Measurements from ENCODE around the gene RPL39L.

Gene RPL39L

DNA sequence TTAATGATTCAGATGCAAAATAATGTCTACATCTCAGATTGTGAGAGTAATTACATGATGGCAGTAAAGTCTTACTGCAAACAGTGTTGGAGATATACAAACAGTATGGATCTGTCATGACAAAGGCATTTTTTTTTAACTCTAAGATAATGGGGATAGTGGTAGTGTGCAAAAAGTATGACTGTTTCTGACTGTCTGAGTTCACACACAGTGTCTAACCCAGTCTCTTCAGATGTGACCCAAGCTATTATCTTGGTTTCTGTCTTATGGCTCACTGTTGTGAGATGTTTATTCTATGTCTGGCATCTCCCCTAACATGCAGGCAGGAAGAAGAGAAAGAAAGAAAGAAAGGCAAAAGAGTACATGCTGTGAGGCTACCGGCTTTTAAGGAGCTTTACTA, 17.0 kb downstream of the RPL39L start:
- Histone ChIP-seq H3K27ac (ENCODE audit: low read depth, low read length) (no peak overlapping the region), H3F3A (ENCODE audit: control insufficient read depth, insufficient read depth) (peaks cover 6% of the 10 kb centered on the region), H3K4me2 (ENCODE audit: low read length) (no peak overlapping the region), H3K36me3 (ENCODE audit: control insufficient read depth, low read length) (peaks cover 55% of the 10 kb centered on the region), H3K9me3 (ENCODE audit: control insufficient read depth, insufficient read depth, low read length) (no peaks in the 10 kb centered on the region), H3K27me3 (ENCODE audit: control insufficient read depth, low read length) (no peaks in the 10 kb centered on the region), H3K4me1 (ENCODE audit: control insufficient read depth, low read length) (peaks cover 58% of the 10 kb centered on the region), H3K4me3 (ENCODE audit: low read length) (no peak overlapping the region), H4K20me1 (ENCODE audit: control insufficient read depth, insufficient read depth, low read depth, low read length) (no peaks in the 10 kb centered on the region), H3K79me2 (ENCODE audit: control insufficient read depth, low read length) (peaks cover 42% of the 10 kb centered on the region), H3K9me2 (replicated peaks; ENCODE audit: control insufficient read depth, low read length) (no peaks in the 10 kb centered on the region)
- TF ChIP-seq, protein P1, sequence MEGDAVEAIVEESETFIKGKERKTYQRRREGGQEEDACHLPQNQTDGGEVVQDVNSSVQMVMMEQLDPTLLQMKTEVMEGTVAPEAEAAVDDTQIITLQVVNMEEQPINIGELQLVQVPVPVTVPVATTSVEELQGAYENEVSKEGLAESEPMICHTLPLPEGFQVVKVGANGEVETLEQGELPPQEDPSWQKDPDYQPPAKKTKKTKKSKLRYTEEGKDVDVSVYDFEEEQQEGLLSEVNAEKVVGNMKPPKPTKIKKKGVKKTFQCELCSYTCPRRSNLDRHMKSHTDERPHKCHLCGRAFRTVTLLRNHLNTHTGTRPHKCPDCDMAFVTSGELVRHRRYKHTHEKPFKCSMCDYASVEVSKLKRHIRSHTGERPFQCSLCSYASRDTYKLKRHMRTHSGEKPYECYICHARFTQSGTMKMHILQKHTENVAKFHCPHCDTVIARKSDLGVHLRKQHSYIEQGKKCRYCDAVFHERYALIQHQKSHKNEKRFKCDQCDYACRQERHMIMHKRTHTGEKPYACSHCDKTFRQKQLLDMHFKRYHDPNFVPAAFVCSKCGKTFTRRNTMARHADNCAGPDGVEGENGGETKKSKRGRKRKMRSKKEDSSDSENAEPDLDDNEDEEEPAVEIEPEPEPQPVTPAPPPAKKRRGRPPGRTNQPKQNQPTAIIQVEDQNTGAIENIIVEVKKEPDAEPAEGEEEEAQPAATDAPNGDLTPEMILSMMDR (IDR thresholded peaks at IDR 0.05; ENCODE audit: low read depth, low read length, poor library complexity, severe bottlenecking), result no peak
- TF ChIP-seq EZH2phosphoT487 (IDR thresholded peaks at IDR 0.05; ENCODE audit: borderline replicate concordance, low read length), result no peak

DNA sequence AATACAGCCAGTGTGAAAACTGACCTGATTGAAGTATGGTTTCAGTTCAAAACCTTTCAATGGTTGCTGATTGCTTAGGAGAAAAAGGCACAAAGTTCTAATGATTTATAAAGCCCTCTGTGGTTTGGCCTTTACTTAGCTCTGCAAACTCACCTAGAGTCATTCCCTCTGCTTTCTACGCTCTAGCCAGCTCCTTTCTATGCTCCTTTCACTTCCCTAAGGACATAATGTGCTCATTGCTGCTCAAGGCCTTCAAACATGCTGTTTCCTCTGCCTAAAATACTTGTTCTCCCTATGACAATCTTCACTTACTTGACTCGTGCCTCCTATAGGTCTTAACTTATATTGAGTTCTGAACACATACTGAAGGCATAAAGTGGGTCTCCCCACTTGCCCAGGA, 19.0 kb downstream of the RPL39L start:
- Histone ChIP-seq H3K9me2 (replicated peaks; ENCODE audit: control insufficient read depth, low read length) (no peaks in the 10 kb centered on the region), H3K9me3 (ENCODE audit: control insufficient read depth, insufficient read depth, low read length) (no peaks in the 10 kb centered on the region), H3K4me3 (ENCODE audit: low read length) (no peak overlapping the region), H3K4me1 (ENCODE audit: control insufficient read depth, low read length) (peaks cover 52% of the 10 kb centered on the region), H3K27ac (ENCODE audit: low read depth, low read length) (no peak overlapping the region), H3K27me3 (ENCODE audit: control insufficient read depth, low read length) (no peaks in the 10 kb centered on the region), H3K79me2 (ENCODE audit: control insufficient read depth, low read length) (peaks cover 36% of the 10 kb centered on the region), H3F3A (ENCODE audit: control insufficient read depth, insufficient read depth) (peaks cover 10% of the 10 kb centered on the region), H3K4me2 (ENCODE audit: low read length) (no peak overlapping the region), H3K36me3 (ENCODE audit: control insufficient read depth, low read length) (peaks cover 55% of the 10 kb centered on the region), H4K20me1 (ENCODE audit: control insufficient read depth, insufficient read depth, low read depth, low read length) (no peaks in the 10 kb centered on the region)
- TF ChIP-seq EZH2phosphoT487 (IDR thresholded peaks at IDR 0.05; ENCODE audit: borderline replicate concordance, low read length), result no peak
- TF ChIP-seq, protein P1 (IDR thresholded peaks at IDR 0.05; ENCODE audit: low read depth, low read length, poor library complexity, severe bottlenecking), result no peak

DNA sequence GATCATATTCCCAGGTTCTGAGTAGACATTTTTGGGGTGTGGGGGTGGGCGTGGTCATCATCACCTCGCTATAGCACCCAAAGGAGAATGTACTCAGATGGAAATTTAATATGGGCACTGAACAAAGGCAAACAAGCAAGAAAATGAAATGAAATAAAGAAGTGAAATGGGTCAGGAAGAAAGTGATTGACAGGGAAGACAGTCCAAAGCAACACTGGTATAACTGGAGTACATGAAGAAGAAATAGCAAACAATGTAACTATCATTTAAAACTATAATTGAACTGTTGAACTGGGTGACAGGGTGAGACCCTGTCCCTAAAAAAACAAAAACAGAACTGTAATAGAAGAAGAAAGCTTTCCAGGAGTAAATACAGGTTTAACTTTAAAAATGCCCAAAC, 24.8 kb downstream of the RPL39L start:
- Histone ChIP-seq H3K4me2 (ENCODE audit: low read length) (no peak overlapping the region), H3F3A (ENCODE audit: control insufficient read depth, insufficient read depth) (peaks cover 22% of the 10 kb centered on the region), H3K9me3 (ENCODE audit: control insufficient read depth, insufficient read depth, low read length) (no peaks in the 10 kb centered on the region), H3K79me2 (ENCODE audit: control insufficient read depth, low read length) (no peaks in the 10 kb centered on the region), H3K27me3 (ENCODE audit: control insufficient read depth, low read length) (no peaks in the 10 kb centered on the region), H3K4me3 (ENCODE audit: low read length) (no peak overlapping the region), H3K36me3 (ENCODE audit: control insufficient read depth, low read length) (peaks cover 10% of the 10 kb centered on the region), H3K4me1 (ENCODE audit: control insufficient read depth, low read length) (peaks cover 19% of the 10 kb centered on the region), H3K9me2 (replicated peaks; ENCODE audit: control insufficient read depth, low read length) (no peaks in the 10 kb centered on the region), H3K27ac (ENCODE audit: low read depth, low read length) (no peak overlapping the region), H4K20me1 (ENCODE audit: control insufficient read depth, insufficient read depth, low read depth, low read length) (no peaks in the 10 kb centered on the region)
- no peak for TF ChIP-seq EZH2phosphoT487 (IDR thresholded peaks at IDR 0.05; ENCODE audit: borderline replicate concordance, low read length)
- TF ChIP-seq, protein P1 (IDR thresholded peaks at IDR 0.05; ENCODE audit: low read depth, low read length, poor library complexity, severe bottlenecking), result no peak

All from DOHH2 (cell line).